ENCODE data around the gene ZNF331.

ZNF331 gene

DNA sequence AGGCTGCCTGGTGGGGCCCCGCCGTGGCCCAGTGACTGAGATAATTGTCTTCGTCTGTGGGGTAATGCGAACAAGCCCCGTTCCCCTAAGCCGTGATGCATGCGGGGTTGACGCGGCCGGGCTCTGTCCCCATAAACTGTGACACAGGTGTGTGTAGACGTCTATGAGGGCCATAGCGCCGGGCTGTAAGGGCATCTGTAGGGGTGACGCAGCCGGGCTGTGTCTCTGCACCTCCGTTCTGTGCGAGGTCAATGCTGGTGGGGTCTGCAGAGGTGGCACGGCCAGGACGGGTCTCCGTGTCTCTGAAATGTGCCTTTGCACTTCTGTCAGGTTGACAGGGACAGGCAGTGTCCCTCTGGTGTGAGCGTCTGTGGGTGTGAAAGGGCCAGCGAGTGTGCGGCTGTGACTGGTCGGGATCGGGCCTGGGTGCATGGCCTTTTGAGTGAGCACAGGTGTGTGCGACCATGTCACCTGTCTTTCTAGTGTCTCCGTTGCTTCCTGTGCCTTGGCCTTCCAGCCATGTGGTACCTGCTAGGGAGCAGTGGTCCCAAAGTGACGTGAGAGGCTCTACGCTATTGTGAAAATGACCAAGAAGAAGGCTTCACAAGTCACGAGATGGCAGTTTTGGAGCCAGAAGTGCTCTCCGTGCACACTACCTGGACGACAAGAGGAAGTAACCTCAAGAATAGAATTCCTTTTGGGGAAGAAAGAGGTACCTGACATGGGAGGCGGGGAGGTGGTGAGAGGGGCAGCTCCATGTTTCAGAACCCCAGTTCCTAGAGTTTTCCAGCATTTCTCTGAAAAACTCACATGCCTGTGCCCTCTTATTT lies 16.4 kb upstream of the ZNF331 start:
- TF ChIP-seq, protein P1, sequence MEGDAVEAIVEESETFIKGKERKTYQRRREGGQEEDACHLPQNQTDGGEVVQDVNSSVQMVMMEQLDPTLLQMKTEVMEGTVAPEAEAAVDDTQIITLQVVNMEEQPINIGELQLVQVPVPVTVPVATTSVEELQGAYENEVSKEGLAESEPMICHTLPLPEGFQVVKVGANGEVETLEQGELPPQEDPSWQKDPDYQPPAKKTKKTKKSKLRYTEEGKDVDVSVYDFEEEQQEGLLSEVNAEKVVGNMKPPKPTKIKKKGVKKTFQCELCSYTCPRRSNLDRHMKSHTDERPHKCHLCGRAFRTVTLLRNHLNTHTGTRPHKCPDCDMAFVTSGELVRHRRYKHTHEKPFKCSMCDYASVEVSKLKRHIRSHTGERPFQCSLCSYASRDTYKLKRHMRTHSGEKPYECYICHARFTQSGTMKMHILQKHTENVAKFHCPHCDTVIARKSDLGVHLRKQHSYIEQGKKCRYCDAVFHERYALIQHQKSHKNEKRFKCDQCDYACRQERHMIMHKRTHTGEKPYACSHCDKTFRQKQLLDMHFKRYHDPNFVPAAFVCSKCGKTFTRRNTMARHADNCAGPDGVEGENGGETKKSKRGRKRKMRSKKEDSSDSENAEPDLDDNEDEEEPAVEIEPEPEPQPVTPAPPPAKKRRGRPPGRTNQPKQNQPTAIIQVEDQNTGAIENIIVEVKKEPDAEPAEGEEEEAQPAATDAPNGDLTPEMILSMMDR (IDR thresholded peaks at IDR 0.05; ENCODE audit: control insufficient read depth, insufficient read depth, low read depth, low read length, missing control alignments), result no peak
- no peak for DNase-seq (ENCODE audit: low read depth)
- H3K4me3 ChIP-seq (ENCODE audit: control insufficient read depth, low read depth, low read length), result peak overlapping the region; percentile 63

DNA sequence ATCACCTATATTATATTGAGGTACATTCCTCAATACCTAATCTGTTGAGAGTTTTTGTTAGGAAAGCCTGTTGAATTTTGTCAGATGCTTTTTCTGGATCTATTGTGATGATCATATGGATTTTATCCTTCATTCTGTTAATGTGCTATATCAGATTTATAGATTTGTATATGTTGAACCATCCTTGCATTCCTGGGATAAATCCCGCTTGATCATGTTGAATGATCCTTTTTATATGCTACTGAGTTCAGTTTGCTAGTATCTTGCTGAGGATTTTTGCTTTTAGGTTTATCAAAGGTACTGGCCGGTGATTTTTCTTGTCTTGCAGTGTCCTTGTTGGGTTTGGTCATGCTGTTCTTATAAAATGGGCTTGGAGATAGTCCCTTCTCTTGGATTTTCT lies 12.0 kb upstream of the ZNF331 start:
- no peak overlapping the region for H3K4me3 ChIP-seq (ENCODE audit: control insufficient read depth, low read depth, low read length)
- TF ChIP-seq, protein P1 (IDR thresholded peaks at IDR 0.05; ENCODE audit: control insufficient read depth, insufficient read depth, low read depth, low read length, missing control alignments), result no peak
- DNase-seq (ENCODE audit: low read depth), result no peak

DNA sequence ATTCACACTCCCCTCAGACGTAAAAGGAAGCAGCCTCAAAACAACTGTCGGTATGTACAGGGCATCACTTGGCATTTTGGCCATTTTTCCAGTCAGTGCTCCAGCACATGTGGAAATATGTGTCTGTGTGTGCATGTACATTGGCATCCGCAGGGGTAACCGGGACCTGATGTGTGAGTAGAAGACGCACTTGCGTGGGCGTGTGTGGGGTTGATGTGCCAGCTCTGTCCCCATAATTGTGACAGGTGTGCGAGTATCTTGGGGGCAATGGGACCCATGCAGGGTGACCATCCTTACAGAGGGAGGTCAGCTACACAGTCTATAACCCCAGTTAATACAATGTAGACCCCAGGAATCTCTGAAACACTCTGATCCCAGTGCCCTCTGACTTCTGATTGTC lies 7.3 kb upstream of the ZNF331 start:
- no peak for DNase-seq (ENCODE audit: low read depth)
- H3K4me3 ChIP-seq (ENCODE audit: control insufficient read depth, low read depth, low read length), result no peak overlapping the region
- TF ChIP-seq, protein P1 (IDR thresholded peaks at IDR 0.05; ENCODE audit: control insufficient read depth, insufficient read depth, low read depth, low read length, missing control alignments), result no peak

GRCh38 chr19:53531457-53531856 lies 6.5 kb upstream of the ZNF331 start:
- no peak for DNase-seq (ENCODE audit: low read depth)
- TF ChIP-seq, protein P1 (IDR thresholded peaks at IDR 0.05; ENCODE audit: control insufficient read depth, insufficient read depth, low read depth, low read length, missing control alignments), result no peak
- H3K4me3 ChIP-seq (ENCODE audit: control insufficient read depth, low read depth, low read length), result no peak overlapping the region

GRCh38 chr19:53532362-53532761 lies 5.6 kb upstream of the ZNF331 start:
- H3K4me3 ChIP-seq (ENCODE audit: control insufficient read depth, low read depth, low read length), result no peak overlapping the region
- TF ChIP-seq, protein P1 (IDR thresholded peaks at IDR 0.05; ENCODE audit: control insufficient read depth, insufficient read depth, low read depth, low read length, missing control alignments), result no peak
- DNase-seq (ENCODE audit: low read depth), result no peak

GRCh38 chr19:53536225-53536548 lies 1.8 kb upstream of the ZNF331 start:
- TF ChIP-seq, protein P1 (IDR thresholded peaks at IDR 0.05; ENCODE audit: control insufficient read depth, insufficient read depth, low read depth, low read length, missing control alignments), result no peak
- H3K4me3 ChIP-seq (ENCODE audit: control insufficient read depth, low read depth, low read length), result no peak overlapping the region
- DNase-seq (ENCODE audit: low read depth), result no peak

Measured in AG09309 (cell line).